K562 treated with DMSO at 1 percent for 48 hours (cell line): ENCODE data around the gene NLRC3. TPM values are rescaled to one million over a fixed set of nuclear protein-coding genes. Genes with fewer than 3 reads are reported as not detected.

ENCODE experiments used
- total RNA-seq: library from RNA; unstranded; fragments of 300-600 nt; gene quantifications from 2 replicates; pipeline ENCODE4 v1.2.3, GENCODE V29; 2022; ENCODE audit warnings: low replicate concordance; ENCODE audit errors: extremely low read depth

NLRC3 gene
- not detected in 2 replicates for total RNA-seq

GRCh38 chr16:3577302-3577752 lies at the start of gene NLRC3:
Gene NLRC3 (minus strand): TSS chr16:3577403. CDS start chr16:3565036, 12,367 bp downstream.

GRCh38 chr16:3611146-3611975 lies 34.2 kb upstream of the NLRC3 start, which contains the start of gene SLX4:
Gene SLX4 (minus strand): TSS chr16:3611606. CDS start chr16:3608964, 2,642 bp downstream.

GRCh38 chr16:3495176-3495575 lies 82.0 kb downstream of the NLRC3 start, which contains the start of gene C16orf90:
Gene C16orf90 (minus strand): TSS chr16:3495489. CDS start chr16:3495421, 68 bp downstream.

Other genes starting within 250 kb of the NLRC3 start
- gene OR2C1, start 221.5 kb downstream of the NLRC3 start, total RNA-seq, result not detected in 2 replicates
- not detected in 2 replicates for gene ZSCAN32, start 176.4 kb downstream of the NLRC3 start, total RNA-seq
- gene ZNF174, start 176.2 kb downstream of the NLRC3 start, total RNA-seq, result not detected in 2 replicates
- gene ZNF597, start 133.9 kb downstream of the NLRC3 start, total RNA-seq, result not detected in 2 replicates
- gene NAA60, start 133.7 kb downstream of the NLRC3 start, total RNA-seq, result not detected in 2 replicates
- gene C16orf90, start 81.9 kb downstream of the NLRC3 start, total RNA-seq, result not detected in 2 replicates
- not detected in 2 replicates for gene CLUAP1, start 76.4 kb downstream of the NLRC3 start, total RNA-seq
- not detected in 2 replicates for gene SLX4, start 34.2 kb upstream of the NLRC3 start, total RNA-seq
- gene DNASE1, start 77.3 kb upstream of the NLRC3 start, total RNA-seq, result not detected in 2 replicates
- gene TRAP1, start 140.1 kb upstream of the NLRC3 start, total RNA-seq, result 194 TPM in 1 of 2 replicates, not detected in the other